Neural cell (in vitro differentiated cells): ENCODE results near the gene TRIO. TPM values are rescaled to one million over a fixed set of nuclear protein-coding genes. Genes with fewer than 3 reads are reported as not detected.

Source experiments
- H2AFZ ChIP-seq: fragments of 200-600, 300-800 bp; sonication (generic), shearing (Covaris generic); 2 replicates; pipeline ENCODE4 v1.6.0; 2014; ENCODE audit warnings: low read depth, mild to moderate bottlenecking, antibody characterized with exemption, low read length, moderate library complexity
- H3F3A ChIP-seq: fragments of 200-600 bp; shearing (Covaris generic); 2 replicates; pipeline ENCODE4 v1.6.1; 2016; ENCODE audit warnings: mild to moderate bottlenecking, moderate library complexity, mixed read lengths, antibody characterized with exemption, low read length; ENCODE audit not compliant: insufficient read depth, poor library complexity, severe bottlenecking
- H3K27ac ChIP-seq: fragments of 200-600, 300-800 bp; sonication (generic), shearing (Covaris generic); 2 replicates; pipeline ENCODE4 v1.5.1; 2014; ENCODE audit warnings: mild to moderate bottlenecking, low read length, moderate library complexity
- H3K27me3 ChIP-seq: fragments of 300-800, 200-600 bp; sonication (generic), shearing (Covaris generic); 2 replicates; pipeline ENCODE4 v1.6.0; 2014; ENCODE audit warnings: mild to moderate bottlenecking, low read depth, low read length, moderate library complexity; ENCODE audit not compliant: insufficient read depth
- H3K36me3 ChIP-seq: fragments of 300-800, 200-600 bp; sonication (generic), shearing (Covaris generic); 2 replicates; pipeline ENCODE4 v1.5.1; 2014; ENCODE audit warnings: mild to moderate bottlenecking, antibody characterized with exemption, low read length, moderate library complexity; ENCODE audit not compliant: insufficient read depth
- H3K4me2 ChIP-seq: fragments of 300-800, 200-600 bp; sonication (generic), shearing (Covaris generic); 2 replicates; pipeline ENCODE4 v1.6.0; 2014; ENCODE audit warnings: mild to moderate bottlenecking, low read length
- H3K4me3 ChIP-seq: fragments of 300-800, 200-600 bp; sonication (generic), shearing (Covaris generic); 2 replicates; pipeline ENCODE4 v1.5.1; 2014; ENCODE audit warnings: mild to moderate bottlenecking, low read length, moderate library complexity
- H3K79me2 ChIP-seq: fragments of 200-600 bp; shearing (Covaris generic); replicated peaks from 2 replicates; pipeline ENCODE4 v1.6.0; 2014; ENCODE audit warnings: mild to moderate bottlenecking, low read length, moderate library complexity; ENCODE audit not compliant: insufficient read depth
- H3K9ac ChIP-seq: fragments of 300-800, 200-600 bp; sonication (generic), shearing (Covaris generic); 2 replicates; pipeline ENCODE4 v1.6.1; 2016; ENCODE audit warnings: mild to moderate bottlenecking, low read length, mixed read lengths
- H3K9me2 ChIP-seq: fragments of 200-600 bp; shearing (Covaris generic); 2 replicates; pipeline ENCODE4 v1.6.1; 2016; ENCODE audit warnings: mild to moderate bottlenecking, low read length, mixed read lengths; ENCODE audit not compliant: insufficient read depth
- H3K9me3 ChIP-seq: fragments of 200-600, 300-800 bp; sonication (generic), shearing (Covaris generic); 2 replicates; pipeline ENCODE4 v1.6.1; 2016; ENCODE audit warnings: mild to moderate bottlenecking, mixed run types, low read length, moderate library complexity, mixed read lengths
- H4K20me1 ChIP-seq: fragments of 200-600 bp; shearing (Covaris generic); 2 replicates; pipeline ENCODE4 v1.6.1; 2016; ENCODE audit warnings: mild to moderate bottlenecking, mixed run types; ENCODE audit not compliant: insufficient read depth
- EP300 ChIP-seq: fragments of 450-650 bp; conservative IDR thresholded peaks from 2 replicates; pipeline ENCODE4 v1.6.1; 2014; ENCODE audit warnings: antibody characterized with exemption, mild to moderate bottlenecking, moderate library complexity; ENCODE audit not compliant: poor library complexity, severe bottlenecking
- EZH2 ChIP-seq: fragments of 200-600, 300-800 bp; shearing (Covaris generic), sonication (generic); IDR thresholded peaks from 2 replicates; pipeline ENCODE4 v1.6.1; 2014; ENCODE audit warnings: antibody characterized with exemption, low read length, borderline replicate concordance, mild to moderate bottlenecking; ENCODE audit not compliant: insufficient read depth, poor library complexity, severe bottlenecking
- MXI1 ChIP-seq: fragments of 450-650 bp; conservative IDR thresholded peaks from 2 replicates; pipeline ENCODE4 v1.6.1; 2014; ENCODE audit warnings: antibody characterized with exemption, mild to moderate bottlenecking; ENCODE audit not compliant: poor library complexity, severe bottlenecking
- POLR2AphosphoS5 ChIP-seq: IDR thresholded peaks from 2 replicates; pipeline ENCODE4 v1.6.1; 2012
- RAD21 ChIP-seq: fragments of 450-650 bp; conservative IDR thresholded peaks from 2 replicates; pipeline ENCODE4 v1.6.1; 2014; ENCODE audit warnings: antibody characterized with exemption, mild to moderate bottlenecking, moderate library complexity
- SMC3 ChIP-seq: fragments of 450-650 bp; conservative IDR thresholded peaks from 2 replicates; pipeline ENCODE4 v1.6.1; 2014; ENCODE audit warnings: antibody characterized with exemption, mild to moderate bottlenecking, moderate library complexity; ENCODE audit not compliant: poor library complexity
- TAF1 ChIP-seq: IDR thresholded peaks from 2 replicates; pipeline ENCODE4 v1.6.1; 2012; ENCODE audit warnings: low read depth
- polyA plus RNA-seq: library from polyadenylated mRNA; depleted of rRNA; stranded (reverse); fragments of >200 nt; gene quantifications from 2 replicates; pipeline ENCODE4 v1.2.3, GENCODE V29; 2014
- TF ChIP-seq, protein P1 (sequence below): fragments of 450-650 bp; IDR thresholded peaks from 2 replicates; pipeline ENCODE4 v1.5.1; 2014; ENCODE audit warnings: antibody characterized with exemption, mild to moderate bottlenecking, moderate library complexity; ENCODE audit not compliant: poor library complexity, severe bottlenecking
- TF ChIP-seq, protein P2 (sequence below): IDR thresholded peaks from 2 replicates; pipeline ENCODE4 v1.6.1; 2012; ENCODE audit warnings: borderline replicate concordance

TRIO gene
- polyA plus RNA-seq, 1 donor from 2014 or later: 168 TPM

DNA sequence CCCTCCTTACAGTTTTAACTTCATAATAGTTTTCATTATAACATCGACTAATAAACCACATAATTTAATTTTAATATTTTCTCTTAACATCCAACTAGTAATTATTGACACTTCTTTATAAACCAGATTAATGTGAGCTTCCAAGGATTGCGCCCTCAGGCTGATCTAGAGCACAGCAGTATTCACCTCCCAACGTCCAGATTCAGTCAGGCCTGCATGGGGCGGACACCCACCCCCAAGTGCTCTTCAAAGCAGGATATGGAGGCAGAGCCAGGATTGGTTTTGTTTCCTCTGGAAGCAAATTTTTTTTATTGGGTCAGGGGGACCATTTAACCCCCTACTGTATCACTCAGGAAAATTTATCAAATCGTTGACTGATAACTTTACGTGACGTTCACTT is 215.4 kb downstream of the TRIO start:
- H4K20me1 ChIP-seq: no peaks in the 10 kb centered on the region
- no peak overlapping the region for H3K4me3 ChIP-seq
- H3F3A ChIP-seq: no peaks in the 10 kb centered on the region
- no peaks in the 10 kb centered on the region for H3K36me3 ChIP-seq
- no peaks in the 10 kb centered on the region for H3K27me3 ChIP-seq
- no peak overlapping the region for H3K27ac ChIP-seq
- no peak overlapping the region for H3K9ac ChIP-seq
- peaks cover 7% of the 10 kb centered on the region for H3K79me2 ChIP-seq
- H2AFZ ChIP-seq: no peak overlapping the region
- no peaks in the 10 kb centered on the region for H3K9me3 ChIP-seq
- H3K9me2 ChIP-seq: no peaks in the 10 kb centered on the region
- TF ChIP-seq EZH2: no peak
- TF ChIP-seq POLR2AphosphoS5: no peak
- TF ChIP-seq EP300: no peak
- no peak for TF ChIP-seq RAD21
- TF ChIP-seq SMC3: no peak
- TF ChIP-seq TAF1: no peak
- TF ChIP-seq, protein P1, sequence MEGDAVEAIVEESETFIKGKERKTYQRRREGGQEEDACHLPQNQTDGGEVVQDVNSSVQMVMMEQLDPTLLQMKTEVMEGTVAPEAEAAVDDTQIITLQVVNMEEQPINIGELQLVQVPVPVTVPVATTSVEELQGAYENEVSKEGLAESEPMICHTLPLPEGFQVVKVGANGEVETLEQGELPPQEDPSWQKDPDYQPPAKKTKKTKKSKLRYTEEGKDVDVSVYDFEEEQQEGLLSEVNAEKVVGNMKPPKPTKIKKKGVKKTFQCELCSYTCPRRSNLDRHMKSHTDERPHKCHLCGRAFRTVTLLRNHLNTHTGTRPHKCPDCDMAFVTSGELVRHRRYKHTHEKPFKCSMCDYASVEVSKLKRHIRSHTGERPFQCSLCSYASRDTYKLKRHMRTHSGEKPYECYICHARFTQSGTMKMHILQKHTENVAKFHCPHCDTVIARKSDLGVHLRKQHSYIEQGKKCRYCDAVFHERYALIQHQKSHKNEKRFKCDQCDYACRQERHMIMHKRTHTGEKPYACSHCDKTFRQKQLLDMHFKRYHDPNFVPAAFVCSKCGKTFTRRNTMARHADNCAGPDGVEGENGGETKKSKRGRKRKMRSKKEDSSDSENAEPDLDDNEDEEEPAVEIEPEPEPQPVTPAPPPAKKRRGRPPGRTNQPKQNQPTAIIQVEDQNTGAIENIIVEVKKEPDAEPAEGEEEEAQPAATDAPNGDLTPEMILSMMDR: no peak
- TF ChIP-seq MXI1: no peak
- TF ChIP-seq, protein P2, sequence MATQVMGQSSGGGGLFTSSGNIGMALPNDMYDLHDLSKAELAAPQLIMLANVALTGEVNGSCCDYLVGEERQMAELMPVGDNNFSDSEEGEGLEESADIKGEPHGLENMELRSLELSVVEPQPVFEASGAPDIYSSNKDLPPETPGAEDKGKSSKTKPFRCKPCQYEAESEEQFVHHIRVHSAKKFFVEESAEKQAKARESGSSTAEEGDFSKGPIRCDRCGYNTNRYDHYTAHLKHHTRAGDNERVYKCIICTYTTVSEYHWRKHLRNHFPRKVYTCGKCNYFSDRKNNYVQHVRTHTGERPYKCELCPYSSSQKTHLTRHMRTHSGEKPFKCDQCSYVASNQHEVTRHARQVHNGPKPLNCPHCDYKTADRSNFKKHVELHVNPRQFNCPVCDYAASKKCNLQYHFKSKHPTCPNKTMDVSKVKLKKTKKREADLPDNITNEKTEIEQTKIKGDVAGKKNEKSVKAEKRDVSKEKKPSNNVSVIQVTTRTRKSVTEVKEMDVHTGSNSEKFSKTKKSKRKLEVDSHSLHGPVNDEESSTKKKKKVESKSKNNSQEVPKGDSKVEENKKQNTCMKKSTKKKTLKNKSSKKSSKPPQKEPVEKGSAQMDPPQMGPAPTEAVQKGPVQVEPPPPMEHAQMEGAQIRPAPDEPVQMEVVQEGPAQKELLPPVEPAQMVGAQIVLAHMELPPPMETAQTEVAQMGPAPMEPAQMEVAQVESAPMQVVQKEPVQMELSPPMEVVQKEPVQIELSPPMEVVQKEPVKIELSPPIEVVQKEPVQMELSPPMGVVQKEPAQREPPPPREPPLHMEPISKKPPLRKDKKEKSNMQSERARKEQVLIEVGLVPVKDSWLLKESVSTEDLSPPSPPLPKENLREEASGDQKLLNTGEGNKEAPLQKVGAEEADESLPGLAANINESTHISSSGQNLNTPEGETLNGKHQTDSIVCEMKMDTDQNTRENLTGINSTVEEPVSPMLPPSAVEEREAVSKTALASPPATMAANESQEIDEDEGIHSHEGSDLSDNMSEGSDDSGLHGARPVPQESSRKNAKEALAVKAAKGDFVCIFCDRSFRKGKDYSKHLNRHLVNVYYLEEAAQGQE: no peak
- no peak overlapping the region for H3K4me2 ChIP-seq

DNA sequence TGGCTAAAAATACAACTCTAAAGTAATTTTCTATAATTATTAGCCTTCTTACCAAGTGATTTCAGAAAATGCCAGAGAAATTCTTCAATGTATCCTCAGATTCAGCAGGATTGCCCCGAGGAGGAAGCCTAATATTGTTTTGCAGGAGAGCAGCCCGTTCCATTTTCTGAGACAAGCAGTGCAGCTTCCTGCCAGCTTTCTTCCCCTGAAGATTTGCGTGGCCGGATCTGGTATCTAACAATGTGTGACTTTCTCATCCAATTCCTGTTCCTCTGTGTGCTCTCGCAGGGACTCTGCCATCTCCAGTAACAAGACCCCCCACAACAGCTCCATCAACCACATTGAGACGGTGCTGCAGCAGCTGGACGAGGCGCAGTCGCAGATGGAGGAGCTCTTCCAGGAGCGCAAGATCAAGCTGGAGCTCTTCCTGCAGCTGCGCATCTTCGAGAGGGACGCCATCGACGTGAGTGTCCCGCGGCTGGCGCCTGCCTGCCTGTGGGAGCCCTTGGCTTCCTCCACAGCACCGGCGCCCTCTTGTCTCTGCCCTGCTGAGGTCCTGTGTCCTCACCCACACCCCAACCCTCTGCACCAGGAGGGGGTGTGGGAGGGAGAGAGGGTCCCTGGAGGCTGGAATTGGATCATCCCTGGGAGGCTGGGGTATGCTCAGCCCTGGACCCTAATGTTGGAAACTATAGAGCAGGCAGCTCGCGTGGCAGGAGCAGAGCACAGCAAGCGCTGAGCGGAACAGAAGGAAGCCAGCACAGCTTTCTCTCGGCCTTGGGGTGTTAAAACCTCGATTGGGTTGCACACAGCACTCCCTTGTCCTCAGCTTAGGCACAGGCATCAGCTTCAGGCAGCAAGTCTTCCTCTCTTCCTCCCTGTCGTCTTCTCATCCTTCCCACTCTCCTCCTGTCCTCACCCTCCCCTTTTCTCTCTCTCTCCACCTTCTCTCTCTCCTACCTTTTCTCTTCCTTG is 216.2 kb downstream of the TRIO start:
- no peaks in the 10 kb centered on the region for H3K79me2 ChIP-seq
- no peaks in the 10 kb centered on the region for H3K27me3 ChIP-seq
- no peaks in the 10 kb centered on the region for H3F3A ChIP-seq
- no peak overlapping the region for H3K9ac ChIP-seq
- TF ChIP-seq, protein P1: no peak
- TF ChIP-seq EP300 (no peak), RAD21 (no peak), TAF1 (no peak)
- H3K4me2 ChIP-seq: no peak overlapping the region
- no peaks in the 10 kb centered on the region for H3K9me3 ChIP-seq
- no peak overlapping the region for H3K4me3 ChIP-seq
- H4K20me1 ChIP-seq: no peaks in the 10 kb centered on the region
- no peak overlapping the region for H3K27ac ChIP-seq
- no peaks in the 10 kb centered on the region for H3K9me2 ChIP-seq
- no peak overlapping the region for H2AFZ ChIP-seq
- peaks cover 2% of the 10 kb centered on the region for H3K36me3 ChIP-seq
